Liver (tissue), 9 donors: ENCODE results near the gene RAPGEF1. TPM values are rescaled to one million over a fixed set of nuclear protein-coding genes. Genes with fewer than 3 reads are reported as not detected.
A peak's percentile ranks its signal among the peaks of the same experiment; 100 is the strongest.

ENCODE experiments used
- DNase-seq: peaks from one replicate; pipeline ENCODE4 v3.0.0-alpha.2; 2017; ENCODE audit warnings: low spot score
- H3K27ac ChIP-seq, 2 donors: one replicate each; pipeline ENCODE4 v1.7.0; 2013; ENCODE audit warnings: inconsistent platforms in 2 of 2, low read length in 2 of 2, control low read depth in 1 of 2, low read depth in 1 of 2, mild to moderate bottlenecking in 1 of 2
- H3K27me3 ChIP-seq, 4 donors: one replicate each; pipeline versions ENCODE4 v1.6.1 to v1.7.0; 2013; ENCODE audit warnings: low read length in 3 of 4, inconsistent platforms in 1 of 4, mild to moderate bottlenecking in 1 of 4, moderate library complexity in 1 of 4; ENCODE audit not compliant: control insufficient read depth in 4 of 4, insufficient read depth in 4 of 4
- H3K36me3 ChIP-seq, 4 donors: one replicate each; pipeline versions ENCODE4 v1.6.1 to v1.7.0; 2013; ENCODE audit warnings: low read length in 3 of 4, mild to moderate bottlenecking in 3 of 4, low read depth in 1 of 4, moderate library complexity in 1 of 4; ENCODE audit not compliant: control insufficient read depth in 4 of 4, insufficient read depth in 3 of 4
- H3K4me1 ChIP-seq, 4 donors: one replicate each; pipeline versions ENCODE4 v1.6.1 to v1.7.0; 2013; ENCODE audit warnings: low read length in 3 of 4, mild to moderate bottlenecking in 3 of 4, moderate library complexity in 1 of 4; ENCODE audit not compliant: control insufficient read depth in 4 of 4, insufficient read depth in 4 of 4
- H3K4me3 ChIP-seq, 3 donors: one replicate each; pipeline versions ENCODE4 v1.6.1 to v1.7.0; 2013; ENCODE audit warnings: low read length in 3 of 3, control low read depth in 1 of 3, low read depth in 1 of 3, mild to moderate bottlenecking in 1 of 3
- H3K9ac ChIP-seq, 2 donors: one replicate each; pipeline ENCODE4 v1.7.0; 2013; ENCODE audit warnings: low read length in 2 of 2, mild to moderate bottlenecking in 2 of 2, moderate library complexity in 2 of 2, control low read depth in 1 of 2, low read depth in 1 of 2
- H3K9me3 ChIP-seq, 4 donors: one replicate each; pipeline versions ENCODE4 v1.6.1 to v1.7.0; 2013; ENCODE audit warnings: low read length in 3 of 4; ENCODE audit not compliant: control insufficient read depth in 4 of 4
- ATF3 ChIP-seq: IDR thresholded peaks from 2 replicates; pipeline ENCODE4 v1.6.1; 2016; ENCODE audit warnings: antibody characterized with exemption
- CTCF ChIP-seq: fragments of 150-350 bp; IDR thresholded peaks from 2 replicates; pipeline ENCODE4 v1.5.1; 2017; ENCODE audit warnings: improper control_type of control experiment, low read depth, low read length; ENCODE audit not compliant: missing input control
- EGR1 ChIP-seq, 2 donors: IDR thresholded peaks; 2 replicates each; pipeline ENCODE4 v1.6.1; 2016 to 2018; ENCODE audit warnings: antibody characterized with exemption in 2 of 2, low read depth in 2 of 2
- FOXA1 ChIP-seq: IDR thresholded peaks from 2 replicates; pipeline ENCODE4 v1.6.1; 2016; ENCODE audit warnings: antibody characterized with exemption
- FOXA2 ChIP-seq: IDR thresholded peaks from 2 replicates; pipeline ENCODE4 v1.6.1; 2016; ENCODE audit warnings: antibody characterized with exemption
- GABPA ChIP-seq, 2 donors: IDR thresholded peaks in 1 of 2; conservative IDR thresholded peaks in 1 of 2; 2 replicates each; pipeline ENCODE4 v1.6.1; 2016; ENCODE audit warnings: antibody characterized with exemption in 2 of 2, mild to moderate bottlenecking in 1 of 2, moderate library complexity in 1 of 2
- HNF4A ChIP-seq, 2 donors: conservative IDR thresholded peaks; 2 replicates each; pipeline ENCODE4 v1.6.1; 2016; ENCODE audit warnings: antibody characterized with exemption in 2 of 2, mild to moderate bottlenecking in 2 of 2
- HNF4G ChIP-seq: IDR thresholded peaks from 2 replicates; pipeline ENCODE4 v1.6.1; 2016; ENCODE audit warnings: antibody characterized with exemption
- JUND ChIP-seq, 2 donors: IDR thresholded peaks; 2 replicates each; pipeline ENCODE4 v1.6.1; 2016; ENCODE audit warnings: antibody characterized with exemption in 2 of 2
- MAX ChIP-seq: IDR thresholded peaks from 2 replicates; pipeline ENCODE4 v1.6.1; 2016; ENCODE audit warnings: antibody characterized with exemption
- NR2F2 ChIP-seq: IDR thresholded peaks from 2 replicates; pipeline ENCODE4 v1.6.1; 2016; ENCODE audit warnings: antibody characterized with exemption
- RAD21 ChIP-seq, 2 donors: IDR thresholded peaks; 2 replicates each; pipeline ENCODE4 v1.6.1; 2016; ENCODE audit warnings: antibody characterized with exemption in 2 of 2, mild to moderate bottlenecking in 2 of 2
- REST ChIP-seq: IDR thresholded peaks from 2 replicates; pipeline ENCODE4 v1.6.1; 2016; ENCODE audit warnings: antibody characterized with exemption, mild to moderate bottlenecking
- RXRA ChIP-seq, 2 donors: IDR thresholded peaks; 2 replicates each; pipeline ENCODE4 v1.6.1; 2017 to 2018; ENCODE audit warnings: antibody characterized with exemption in 2 of 2, mild to moderate bottlenecking in 1 of 2
- SP1 ChIP-seq: IDR thresholded peaks from 2 replicates; pipeline ENCODE4 v1.6.1; 2018; ENCODE audit warnings: antibody characterized with exemption, mild to moderate bottlenecking
- TAF1 ChIP-seq: conservative IDR thresholded peaks from 2 replicates; pipeline ENCODE4 v1.6.1; 2016; ENCODE audit warnings: antibody characterized with exemption, mild to moderate bottlenecking
- YY1 ChIP-seq: IDR thresholded peaks from 2 replicates; pipeline ENCODE4 v1.6.1; 2016; ENCODE audit warnings: antibody characterized with exemption, mild to moderate bottlenecking
- ZBTB33 ChIP-seq: IDR thresholded peaks from 2 replicates; pipeline ENCODE4 v1.6.1; 2016; ENCODE audit warnings: antibody characterized with exemption
- WGBS: extraction: QIAGEN DNeasy Blood & Tissue Kit; methylation state at CpG from one replicate; pipeline ENCODE4 v1.1.7; 2013; 5-methylcytosine and 5-hydroxymethylcytosine counted together
- polyA plus RNA-seq, 2 donors: library from polyadenylated mRNA; stranded (reverse) in 1 of 2; unstranded in 1 of 2; fragments of 200-250 nt in 1 of 2; fragments of >200 nt in 1 of 2; fragmentation: Nextera tagmentation in 1 of 2; extraction: Ambion mirVana in 1 of 2; gene quantifications; one replicate each; pipeline versions ENCODE4 v1.2.1 to v1.2.3, GENCODE V29; 2013 to 2015
- total RNA-seq, 2 donors: library from RNA; depleted of rRNA; stranded (reverse); fragments of >200 nt; gene quantifications; one replicate each; pipeline ENCODE4 v1.2.3, GENCODE V29; 2014
- donor health status: healthy.
- donor health status: healthy.
- donor health status: healthy.
- donor health status: healthy.
- donor health status: healthy.

RAPGEF1 gene
- total and polyA plus RNA-seq, 4 donors: 5.6 to 19.7 (median 16.8) TPM

- no peak overlapping the region for H3K9ac ChIP-seq
- no peaks in the 10 kb centered on the region for H3K4me1 ChIP-seq
- H3K27me3 ChIP-seq: no peaks in the 10 kb centered on the region
- no peak overlapping the region for H3K27ac ChIP-seq
- 92% methylated on average over 6 of the region's 6 CpGs for WGBS
- peaks cover 0 to 14% (median 9%) of the 10 kb centered on the region in 4 donors for H3K36me3 ChIP-seq
- no peak overlapping the region for H3K4me3 ChIP-seq
- no peak for DNase-seq
- H3K9me3 ChIP-seq: no peaks in the 10 kb centered on the region
- TF ChIP-seq CTCF (no peak), ZBTB33 (no peak), SP1 (no peak)
Observed at GRCh38 chr9:131636593-131636992, 103.3 kb downstream of the RAPGEF1 start.

- no peak for TF ChIP-seq FOXA1
- TF ChIP-seq NR2F2: no peak
- no peak for TF ChIP-seq CTCF
- TF ChIP-seq RXRA (IDR thresholded peaks at IDR 0.05): no peak
- no peak for TF ChIP-seq RAD21 (IDR thresholded peaks at IDR 0.05)
- no peak for TF ChIP-seq EGR1 (IDR thresholded peaks at IDR 0.05; ENCODE audit: low read depth in 2 of 2)
- no peak for TF ChIP-seq JUND (IDR thresholded peaks at IDR 0.05)
- TF ChIP-seq HNF4G: no peak
- TF ChIP-seq YY1: no peak
- TF ChIP-seq ZBTB33: no peak
- no peak for TF ChIP-seq HNF4A (conservative IDR thresholded peaks at IDR 0.05)
- TF ChIP-seq SP1: no peak
- TF ChIP-seq GABPA (IDR thresholded peaks at IDR 0.05 in 1 of 2, conservative IDR thresholded peaks at IDR 0.05 in 1 of 2): no peak
- no peak for TF ChIP-seq ATF3
- no peak for TF ChIP-seq MAX
- TF ChIP-seq FOXA2: no peak
- TF ChIP-seq TAF1: no peak
- no peak for TF ChIP-seq REST
- H3K9me3 ChIP-seq: no peaks in the 10 kb centered on the region
- H3K27me3 ChIP-seq: no peaks in the 10 kb centered on the region
- H3K27ac ChIP-seq: peak overlapping the region; percentile 9 to 45
- H3K9ac ChIP-seq: peak overlapping the region in 1 of 2 donors; percentile 33
- no peak overlapping the region for H3K4me3 ChIP-seq
- WGBS: 80% methylated on average over 5 of the region's 5 CpGs
- peaks cover 0 to 14% (median 9%) of the 10 kb centered on the region in 4 donors for H3K36me3 ChIP-seq
- H3K4me1 ChIP-seq: no peaks in the 10 kb centered on the region
- no peak for DNase-seq
Observed at GRCh38 chr9:131635892-131636291, 104.0 kb downstream of the RAPGEF1 start.
